ENCODE measurements around the gene OR51E1. TPM values are rescaled to one million over a fixed set of nuclear protein-coding genes. Genes with fewer than 3 reads are reported as not detected.

OR51E1 gene
- total RNA-seq, 1 experiment from 2014 or later, result not detected

GRCh38 chr11:4704790-4705334 lies 61.1 kb downstream of the OR51E1 start:
- no peak for DNase-seq (ENCODE audit: extremely low read depth, low read depth)

Other genes with a start within 250 kb of the OR51E1 start
- gene OR52K2, start 194.7 kb upstream of the OR51E1 start, total RNA-seq (2014; rRNA removed; shearing (Covaris generic)), result not detected in 2 replicates
- gene OR52K1, start 161.3 kb upstream of the OR51E1 start, total RNA-seq (2014; rRNA removed; shearing (Covaris generic)), result not detected in 2 replicates
- not detected in 2 replicates for gene OR52M1, start 98.8 kb upstream of the OR51E1 start, total RNA-seq (2014; rRNA removed; shearing (Covaris generic))
- gene OR52I2, start 62.2 kb upstream of the OR51E1 start, total RNA-seq (2014; rRNA removed; shearing (Covaris generic)), result not detected in 2 replicates
- not detected in 2 replicates for gene OR52I1, start 49.9 kb upstream of the OR51E1 start, total RNA-seq (2014; rRNA removed; shearing (Covaris generic))
- gene TRIM68, start 35.8 kb upstream of the OR51E1 start, total RNA-seq (2014; rRNA removed; shearing (Covaris generic)), result 4.3 and 6.1 TPM in 2 replicates
- not detected in 2 replicates for gene OR51D1, start 6.5 kb upstream of the OR51E1 start, total RNA-seq (2014; rRNA removed; shearing (Covaris generic))
- not detected in 2 replicates for gene OR51E2, start 53.9 kb downstream of the OR51E1 start, total RNA-seq (2014; rRNA removed; shearing (Covaris generic))
- gene MMP26, start 60.8 kb downstream of the OR51E1 start, total RNA-seq (2014; rRNA removed; shearing (Covaris generic)), result not detected in 2 replicates
- gene OR51F1, start 126.0 kb downstream of the OR51E1 start, total RNA-seq (2014; rRNA removed; shearing (Covaris generic)), result not detected in 2 replicates
- not detected in 2 replicates for gene OR52R1, start 160.4 kb downstream of the OR51E1 start, total RNA-seq (2014; rRNA removed; shearing (Covaris generic))
- not detected in 2 replicates for gene OR51F2, start 177.3 kb downstream of the OR51E1 start, total RNA-seq (2014; rRNA removed; shearing (Covaris generic))
- gene OR51S1, start 205.2 kb downstream of the OR51E1 start, total RNA-seq (2014; rRNA removed; shearing (Covaris generic)), result not detected in 2 replicates
- not detected in 2 replicates for gene OR51T1, start 237.9 kb downstream of the OR51E1 start, total RNA-seq (2014; rRNA removed; shearing (Covaris generic))

Data from NCI-H460 (cell line).